Measurements from ENCODE around the gene ETV4. TPM values are rescaled to one million over a fixed set of nuclear protein-coding genes. Genes with fewer than 3 reads are reported as not detected.

Gene ETV4
- total RNA-seq: 48.3 and 63.9 TPM in 2 replicates

DNA sequence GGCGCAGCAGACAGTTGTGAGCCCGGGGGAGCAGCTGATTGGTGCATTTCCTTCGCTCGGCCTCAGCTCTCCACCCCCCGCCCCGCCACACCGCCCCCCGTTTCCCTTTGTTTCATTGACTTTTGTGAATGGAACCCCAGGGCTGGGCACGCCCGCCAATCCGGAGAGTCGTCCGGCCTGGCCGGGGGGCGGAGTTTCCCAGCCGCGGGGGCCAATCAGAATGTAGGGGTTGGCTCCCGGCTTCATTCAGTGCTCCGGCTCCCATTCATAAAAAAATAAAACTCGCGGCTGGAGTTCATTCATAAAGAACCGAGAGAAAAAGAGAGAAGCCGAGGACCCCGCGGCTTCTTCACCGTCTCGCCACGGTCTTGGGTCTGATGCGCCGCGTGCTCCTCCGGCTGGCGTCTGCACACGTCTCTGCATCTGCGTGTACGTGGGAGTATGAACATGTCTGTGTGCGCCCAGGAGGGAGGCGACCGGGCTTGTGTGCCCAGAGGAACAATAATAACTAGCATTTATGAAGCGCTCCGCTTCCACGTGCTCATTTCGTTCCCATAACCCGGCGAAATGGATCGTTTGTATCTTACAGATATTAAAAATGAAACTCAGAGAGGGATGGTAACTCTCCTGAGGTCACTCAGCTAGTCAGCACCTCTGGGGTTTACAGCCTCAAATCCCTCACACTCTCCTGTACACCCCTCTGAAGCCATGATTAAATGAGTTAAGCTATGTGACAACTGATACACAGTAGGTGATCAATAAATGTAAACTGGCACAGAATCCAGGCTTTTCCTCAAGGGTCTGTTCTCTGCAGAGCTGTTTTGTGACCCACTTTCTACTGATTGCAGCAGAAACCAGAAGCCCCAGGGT lies at the start of gene ETV4:
ETV4 (minus strand) TSS at position 22 of the 870 bp plus-strand sequence. CDS start 723 bp downstream, outside the sequence.
- TF ChIP-seq, protein P1, sequence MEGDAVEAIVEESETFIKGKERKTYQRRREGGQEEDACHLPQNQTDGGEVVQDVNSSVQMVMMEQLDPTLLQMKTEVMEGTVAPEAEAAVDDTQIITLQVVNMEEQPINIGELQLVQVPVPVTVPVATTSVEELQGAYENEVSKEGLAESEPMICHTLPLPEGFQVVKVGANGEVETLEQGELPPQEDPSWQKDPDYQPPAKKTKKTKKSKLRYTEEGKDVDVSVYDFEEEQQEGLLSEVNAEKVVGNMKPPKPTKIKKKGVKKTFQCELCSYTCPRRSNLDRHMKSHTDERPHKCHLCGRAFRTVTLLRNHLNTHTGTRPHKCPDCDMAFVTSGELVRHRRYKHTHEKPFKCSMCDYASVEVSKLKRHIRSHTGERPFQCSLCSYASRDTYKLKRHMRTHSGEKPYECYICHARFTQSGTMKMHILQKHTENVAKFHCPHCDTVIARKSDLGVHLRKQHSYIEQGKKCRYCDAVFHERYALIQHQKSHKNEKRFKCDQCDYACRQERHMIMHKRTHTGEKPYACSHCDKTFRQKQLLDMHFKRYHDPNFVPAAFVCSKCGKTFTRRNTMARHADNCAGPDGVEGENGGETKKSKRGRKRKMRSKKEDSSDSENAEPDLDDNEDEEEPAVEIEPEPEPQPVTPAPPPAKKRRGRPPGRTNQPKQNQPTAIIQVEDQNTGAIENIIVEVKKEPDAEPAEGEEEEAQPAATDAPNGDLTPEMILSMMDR (conservative IDR thresholded peaks at IDR 0.05; ENCODE audit: low read depth, low read length): no peak
- no peak for DNase-seq (ENCODE audit: low read depth)
- H3K4me3 ChIP-seq (ENCODE audit: low read depth, low read length): peak within 1 kb of the TSS; percentile 77

DNA sequence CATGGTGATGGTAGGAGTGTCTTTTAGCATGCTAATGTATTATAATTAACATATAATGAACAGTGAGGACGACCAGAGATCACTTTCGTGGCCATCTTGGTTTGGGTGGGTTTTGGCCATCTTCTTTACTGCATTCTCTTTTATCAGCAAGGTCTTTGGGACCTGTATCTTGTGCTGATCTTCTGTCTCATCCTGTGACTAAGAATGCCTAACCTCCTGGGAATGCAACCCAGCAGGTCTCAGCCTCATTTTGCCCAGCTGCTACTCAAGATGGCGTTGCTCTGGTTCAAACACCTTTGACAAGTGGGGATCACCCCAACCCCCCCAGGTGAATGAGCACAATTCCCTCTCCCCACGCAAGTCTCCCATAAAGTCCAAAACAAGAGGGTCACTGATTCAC lies 49.3 kb upstream of the ETV4 start:
- no peak overlapping the region for H3K4me3 ChIP-seq (ENCODE audit: low read depth, low read length)
- TF ChIP-seq, protein P1 (conservative IDR thresholded peaks at IDR 0.05; ENCODE audit: low read depth, low read length): no peak
- no peak for DNase-seq (ENCODE audit: low read depth)

DNA sequence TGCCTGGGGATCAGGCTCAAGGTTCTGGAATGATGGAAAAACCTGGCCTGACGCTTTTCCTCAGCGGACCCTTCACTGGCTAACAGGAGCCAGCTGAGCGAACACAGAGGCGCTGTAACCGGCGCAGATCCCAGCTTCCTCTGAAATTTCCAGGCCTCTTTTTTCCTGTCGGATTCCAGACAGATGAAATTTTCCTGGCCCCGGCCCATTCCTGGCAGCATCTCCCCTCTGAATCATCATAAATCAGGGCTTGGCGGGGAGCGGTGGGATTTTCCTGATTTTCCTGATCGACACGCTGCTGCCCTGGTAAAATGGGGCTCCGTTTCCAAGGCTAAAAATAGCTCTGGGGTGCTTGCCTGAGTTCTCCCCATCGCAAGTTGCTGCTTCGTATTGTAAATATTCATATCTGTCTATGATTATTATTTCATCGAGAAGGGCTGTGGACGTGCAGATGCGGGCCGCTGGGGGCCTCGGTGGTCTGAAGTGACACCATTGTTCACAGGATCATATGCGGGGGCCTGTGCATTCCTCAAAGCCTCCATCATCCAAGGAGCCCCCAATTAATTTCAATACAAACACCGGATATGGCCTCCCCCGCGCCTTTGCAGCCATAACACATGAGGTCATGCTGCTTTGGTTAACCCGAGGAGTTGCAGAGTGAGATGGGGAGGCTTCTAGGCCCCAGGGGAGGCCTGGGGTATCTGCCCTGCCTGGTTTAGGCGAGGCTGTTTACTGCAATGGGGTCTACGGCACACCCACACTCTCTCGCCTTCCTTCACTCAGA lies 45.8 kb upstream of the ETV4 start:
- no peak for DNase-seq (ENCODE audit: low read depth)
- no peak overlapping the region for H3K4me3 ChIP-seq (ENCODE audit: low read depth, low read length)
- TF ChIP-seq, protein P1 (conservative IDR thresholded peaks at IDR 0.05; ENCODE audit: low read depth, low read length): no peak

DNA sequence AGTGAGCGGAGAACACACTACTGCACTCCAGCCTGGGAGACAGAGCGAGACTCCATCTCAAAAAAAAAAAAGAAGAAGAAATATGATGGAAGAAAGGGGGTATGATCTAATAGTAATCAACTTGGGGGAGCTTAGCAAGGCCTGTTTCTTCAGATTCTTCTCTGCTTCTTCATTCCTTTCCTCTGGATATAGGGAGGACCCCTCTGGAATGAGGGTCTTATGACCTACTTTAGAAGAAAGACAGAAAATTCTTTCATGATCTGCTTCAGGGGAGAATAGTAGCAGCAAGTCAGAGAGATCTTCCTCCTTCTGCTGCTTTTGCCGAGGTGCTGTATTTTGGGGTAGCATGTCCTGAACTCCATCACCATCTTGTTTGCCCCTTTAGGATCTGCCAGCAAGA lies 44.9 kb upstream of the ETV4 start:
- no peak for DNase-seq (ENCODE audit: low read depth)
- TF ChIP-seq, protein P1 (conservative IDR thresholded peaks at IDR 0.05; ENCODE audit: low read depth, low read length): no peak
- H3K4me3 ChIP-seq (ENCODE audit: low read depth, low read length): no peak overlapping the region

DNA sequence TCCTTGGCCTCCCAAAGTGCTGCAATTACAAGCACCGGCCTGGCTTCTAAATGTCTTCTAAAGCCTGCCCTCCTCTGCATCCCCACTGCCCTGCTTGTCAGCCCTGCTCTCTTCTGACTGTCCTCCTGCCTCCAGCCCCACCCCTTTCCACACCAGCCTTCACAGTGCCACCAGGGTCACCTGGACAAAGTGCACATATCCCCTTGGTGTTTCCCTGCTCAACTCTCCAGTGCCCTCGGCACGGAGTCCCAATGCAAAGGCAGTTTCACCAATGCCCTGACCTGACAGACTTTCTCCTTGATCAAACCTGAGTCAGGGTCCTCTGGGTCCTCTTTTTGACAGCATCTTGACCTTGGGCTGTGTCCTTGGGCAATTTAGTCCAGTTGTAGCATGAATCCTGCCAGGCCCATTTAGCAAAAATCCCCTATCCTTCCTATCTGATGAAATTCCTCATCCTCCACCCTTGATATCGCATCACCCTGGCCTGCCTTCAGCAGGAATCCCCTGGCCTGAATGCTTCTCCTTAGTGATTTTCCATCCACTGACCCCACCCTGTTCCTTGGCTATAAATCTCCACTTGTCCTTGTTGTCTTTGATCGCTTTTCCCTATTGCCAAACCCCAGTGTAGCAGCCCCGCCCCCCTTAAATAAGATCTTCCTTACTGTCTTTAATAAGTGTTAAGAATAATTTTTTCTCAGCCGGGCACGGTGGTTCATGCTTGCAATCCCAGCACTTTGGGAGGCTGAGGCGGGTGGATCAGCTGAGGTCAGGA lies 42.7 kb upstream of the ETV4 start:
- no peak for DNase-seq (ENCODE audit: low read depth)
- no peak overlapping the region for H3K4me3 ChIP-seq (ENCODE audit: low read depth, low read length)
- TF ChIP-seq, protein P1 (conservative IDR thresholded peaks at IDR 0.05; ENCODE audit: low read depth, low read length): no peak

DNA sequence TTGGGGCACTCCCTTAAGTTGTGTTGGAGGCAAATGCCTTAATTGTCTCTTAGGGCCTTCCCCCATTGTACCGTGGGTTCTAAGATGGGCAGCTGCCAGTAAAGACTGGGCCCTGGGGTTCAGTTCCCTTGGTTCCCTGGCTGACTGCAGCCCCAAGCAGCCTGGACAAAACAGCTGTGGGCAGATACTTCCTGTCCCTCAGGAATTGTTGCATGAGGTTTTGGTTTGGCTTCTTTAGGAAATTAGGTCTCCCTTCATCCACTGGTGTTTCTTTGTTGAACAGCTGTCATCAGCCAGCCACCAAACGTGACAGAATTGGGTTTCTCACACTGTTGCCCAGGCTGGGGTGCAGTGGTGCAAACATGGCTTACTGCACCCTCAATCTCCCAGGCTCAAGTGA lies 42.0 kb upstream of the ETV4 start:
- H3K4me3 ChIP-seq (ENCODE audit: low read depth, low read length): no peak overlapping the region
- no peak for DNase-seq (ENCODE audit: low read depth)
- TF ChIP-seq, protein P1 (conservative IDR thresholded peaks at IDR 0.05; ENCODE audit: low read depth, low read length): no peak
